HL-60 (cell line): Measurements from ENCODE around the gene VNN1.

Experiments
- GABPA ChIP-seq: IDR thresholded peaks from 2 replicates; pipeline ENCODE4 v1.6.1; 2012; ENCODE audit warnings: low read depth
- POLR2AphosphoS5 ChIP-seq: IDR thresholded peaks from 2 replicates; pipeline ENCODE4 v1.6.1; 2012; ENCODE audit warnings: low read depth
- SPI1 ChIP-seq: IDR thresholded peaks from 2 replicates; pipeline ENCODE4 v1.6.1; 2012; ENCODE audit warnings: low read depth, mild to moderate bottlenecking, borderline replicate concordance
- TF ChIP-seq, protein P1 (sequence below): IDR thresholded peaks from one replicate; pipeline ENCODE4 v1.5.1; 2011; ENCODE audit warnings: low read length, control low read depth, inconsistent platforms; ENCODE audit not compliant: insufficient read depth
- TF ChIP-seq, protein P2 (sequence below): IDR thresholded peaks from 2 replicates; pipeline ENCODE4 v1.6.1; 2012; ENCODE audit warnings: low read depth; ENCODE audit not compliant: insufficient replicate concordance

DNA sequence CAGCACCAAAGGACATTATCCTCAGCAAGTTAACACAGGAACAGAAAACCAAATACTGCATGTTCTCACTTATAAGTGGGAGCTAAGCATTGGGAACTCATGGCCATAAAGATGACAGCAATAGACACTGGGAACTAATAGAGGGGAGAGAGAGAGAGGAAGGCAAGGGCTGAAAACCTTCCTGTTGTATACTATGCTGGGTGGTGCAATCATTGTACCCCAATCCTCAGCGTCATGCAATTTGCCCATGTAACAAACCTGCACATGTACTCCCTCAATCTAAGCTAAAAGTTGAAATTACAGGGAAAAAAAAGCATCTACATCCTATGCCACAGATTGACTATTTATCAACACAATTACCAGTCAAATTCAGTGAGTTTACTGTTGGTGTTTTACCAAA is 20.0 kb upstream of the VNN1 start:
- TF ChIP-seq, protein P1, sequence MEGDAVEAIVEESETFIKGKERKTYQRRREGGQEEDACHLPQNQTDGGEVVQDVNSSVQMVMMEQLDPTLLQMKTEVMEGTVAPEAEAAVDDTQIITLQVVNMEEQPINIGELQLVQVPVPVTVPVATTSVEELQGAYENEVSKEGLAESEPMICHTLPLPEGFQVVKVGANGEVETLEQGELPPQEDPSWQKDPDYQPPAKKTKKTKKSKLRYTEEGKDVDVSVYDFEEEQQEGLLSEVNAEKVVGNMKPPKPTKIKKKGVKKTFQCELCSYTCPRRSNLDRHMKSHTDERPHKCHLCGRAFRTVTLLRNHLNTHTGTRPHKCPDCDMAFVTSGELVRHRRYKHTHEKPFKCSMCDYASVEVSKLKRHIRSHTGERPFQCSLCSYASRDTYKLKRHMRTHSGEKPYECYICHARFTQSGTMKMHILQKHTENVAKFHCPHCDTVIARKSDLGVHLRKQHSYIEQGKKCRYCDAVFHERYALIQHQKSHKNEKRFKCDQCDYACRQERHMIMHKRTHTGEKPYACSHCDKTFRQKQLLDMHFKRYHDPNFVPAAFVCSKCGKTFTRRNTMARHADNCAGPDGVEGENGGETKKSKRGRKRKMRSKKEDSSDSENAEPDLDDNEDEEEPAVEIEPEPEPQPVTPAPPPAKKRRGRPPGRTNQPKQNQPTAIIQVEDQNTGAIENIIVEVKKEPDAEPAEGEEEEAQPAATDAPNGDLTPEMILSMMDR = no peak
- TF ChIP-seq POLR2AphosphoS5 (no peak), GABPA (no peak), SPI1 (no peak)
- TF ChIP-seq, protein P2, sequence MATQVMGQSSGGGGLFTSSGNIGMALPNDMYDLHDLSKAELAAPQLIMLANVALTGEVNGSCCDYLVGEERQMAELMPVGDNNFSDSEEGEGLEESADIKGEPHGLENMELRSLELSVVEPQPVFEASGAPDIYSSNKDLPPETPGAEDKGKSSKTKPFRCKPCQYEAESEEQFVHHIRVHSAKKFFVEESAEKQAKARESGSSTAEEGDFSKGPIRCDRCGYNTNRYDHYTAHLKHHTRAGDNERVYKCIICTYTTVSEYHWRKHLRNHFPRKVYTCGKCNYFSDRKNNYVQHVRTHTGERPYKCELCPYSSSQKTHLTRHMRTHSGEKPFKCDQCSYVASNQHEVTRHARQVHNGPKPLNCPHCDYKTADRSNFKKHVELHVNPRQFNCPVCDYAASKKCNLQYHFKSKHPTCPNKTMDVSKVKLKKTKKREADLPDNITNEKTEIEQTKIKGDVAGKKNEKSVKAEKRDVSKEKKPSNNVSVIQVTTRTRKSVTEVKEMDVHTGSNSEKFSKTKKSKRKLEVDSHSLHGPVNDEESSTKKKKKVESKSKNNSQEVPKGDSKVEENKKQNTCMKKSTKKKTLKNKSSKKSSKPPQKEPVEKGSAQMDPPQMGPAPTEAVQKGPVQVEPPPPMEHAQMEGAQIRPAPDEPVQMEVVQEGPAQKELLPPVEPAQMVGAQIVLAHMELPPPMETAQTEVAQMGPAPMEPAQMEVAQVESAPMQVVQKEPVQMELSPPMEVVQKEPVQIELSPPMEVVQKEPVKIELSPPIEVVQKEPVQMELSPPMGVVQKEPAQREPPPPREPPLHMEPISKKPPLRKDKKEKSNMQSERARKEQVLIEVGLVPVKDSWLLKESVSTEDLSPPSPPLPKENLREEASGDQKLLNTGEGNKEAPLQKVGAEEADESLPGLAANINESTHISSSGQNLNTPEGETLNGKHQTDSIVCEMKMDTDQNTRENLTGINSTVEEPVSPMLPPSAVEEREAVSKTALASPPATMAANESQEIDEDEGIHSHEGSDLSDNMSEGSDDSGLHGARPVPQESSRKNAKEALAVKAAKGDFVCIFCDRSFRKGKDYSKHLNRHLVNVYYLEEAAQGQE = no peak
